T-helper 2 cell treated with Interferon-gamma antibody and Interleukin-4, amounts not matched to agents 100 ng/mL and 5 ng/mL, for 36 hours (primary cell): ENCODE results near the gene LHX6. TPM values are rescaled to one million over a fixed set of nuclear protein-coding genes. Genes with fewer than 3 reads are reported as not detected.

Experiments used
- intact Hi-C: fragments of 100-400 bp; cut with micrococcal nuclease; formaldehyde crosslinking; loops from one replicate; pipeline ENCODE4 v1.15.1; 2023
- total RNA-seq: library from RNA; stranded (reverse); gene quantifications from 2 replicates; pipeline ENCODE4 v1.2.3, GENCODE V29; 2022

Gene LHX6
- total RNA-seq = not detected in 2 replicates

GRCh38 chr9:122228568-122229484 is at the start of gene LHX6:
LHX6 (minus strand) TSS chr9:122228957; CDS start chr9:122228740, 217 bp downstream.
- intact Hi-C loops = no loop called here

- intact Hi-C loops = no loop called here
These were observed 48.6 kb upstream of the LHX6 start for GRCh38 chr9:122277285-122277897.

- intact Hi-C loops = no loop called here
These were observed 47.3 kb upstream of the LHX6 start for GRCh38 chr9:122276096-122276495.

- intact Hi-C loops = no loop called here
These were observed 45.3 kb upstream of the LHX6 start for GRCh38 chr9:122274055-122274454.

- intact Hi-C loops = loop anchor here (5.0 to 10.0 kb wide), 2 partner anchors 79 to 637 kb away; partner anchors contain the start of gene RC3H2
These were observed 39.5 kb upstream of the LHX6 start for GRCh38 chr9:122268041-122268814.

GRCh38 chr9:122265149-122265915 is 36.6 kb upstream of the LHX6 start:
- intact Hi-C loops = loop anchor here (2.0 to 10.0 kb wide), 3 partner anchors 53 to 639 kb away; partner anchors contain the start of gene RC3H2

GRCh38 chr9:122264360-122265148 is 35.8 kb upstream of the LHX6 start, which contains the start of the genes MRRF and RBM18:
MRRF (plus strand) TSS chr9:122264882; CDS start chr9:122270892, 6,010 bp downstream.
RBM18 (minus strand) TSS chr9:122264840; CDS start chr9:122261492, 3,348 bp downstream.
- intact Hi-C loops = loop anchor here (1.0 to 10.0 kb wide), 6 partner anchors 52 to 640 kb away; partner anchors contain the start of genes MORN5, NDUFA8, PDCL and RC3H2

GRCh38 chr9:122263699-122264349 is 35.1 kb upstream of the LHX6 start:
- intact Hi-C loops = loop anchor here (1.0 to 10.0 kb wide), 5 partner anchors 51 to 641 kb away; partner anchors contain the start of genes MORN5, NDUFA8, PDCL and RC3H2

- intact Hi-C loops = loop anchor here (10.0 kb wide), 1 partner anchor 643 kb away; the partner anchor contains the start of gene RC3H2
These were observed 33.3 kb upstream of the LHX6 start for GRCh38 chr9:122262073-122262472.

GRCh38 chr9:122261469-122261881 is 32.7 kb upstream of the LHX6 start:
- intact Hi-C loops = loop anchor here (10.0 kb wide), 1 partner anchor 643 kb away; the partner anchor contains the start of gene RC3H2

GRCh38 chr9:122258886-122259415 is 30.2 kb upstream of the LHX6 start:
- intact Hi-C loops = no loop called here

GRCh38 chr9:122256206-122256605 is 27.4 kb upstream of the LHX6 start:
- intact Hi-C loops = no loop called here

GRCh38 chr9:122254761-122255160 is 26.0 kb upstream of the LHX6 start:
- intact Hi-C loops = no loop called here

- intact Hi-C loops = no loop called here
These were observed 24.0 kb upstream of the LHX6 start for GRCh38 chr9:122252796-122253195.

GRCh38 chr9:122251351-122251750 is 22.6 kb upstream of the LHX6 start:
- intact Hi-C loops = no loop called here

GRCh38 chr9:122248448-122248865 is 19.7 kb upstream of the LHX6 start:
- intact Hi-C loops = no loop called here

GRCh38 chr9:122246666-122247065 is 17.9 kb upstream of the LHX6 start:
- intact Hi-C loops = no loop called here

- intact Hi-C loops = no loop called here
These were observed 15.6 kb upstream of the LHX6 start for GRCh38 chr9:122244349-122244748.
